NK-92 (cell line): ENCODE measurements around the gene PPP1R37.

Experiments used
- DNase-seq: peaks from one replicate; lab custom pipeline; 2025; ENCODE audit not compliant: unreplicated experiment; lab: John Stamatoyannopoulos, UW

Gene PPP1R37

GRCh38 chr19:45151821-45152503 lies 59.0 kb downstream of the PPP1R37 start:
- no peak for DNase-seq

GRCh38 chr19:45152504-45153338 lies 59.7 kb downstream of the PPP1R37 start:
- no peak for DNase-seq

- no peak for DNase-seq
Observed at GRCh38 chr19:45153339-45154063, 60.5 kb downstream of the PPP1R37 start.

- no peak for DNase-seq
Observed at GRCh38 chr19:45154064-45154827, 61.3 kb downstream of the PPP1R37 start.

GRCh38 chr19:45156011-45156630 lies 63.1 kb downstream of the PPP1R37 start:
- no peak for DNase-seq

GRCh38 chr19:45156751-45157150 lies 63.8 kb downstream of the PPP1R37 start:
- no peak for DNase-seq

GRCh38 chr19:45158503-45159209 lies 65.7 kb downstream of the PPP1R37 start:
- no peak for DNase-seq

- no peak for DNase-seq
Observed at GRCh38 chr19:45159210-45159970, 66.4 kb downstream of the PPP1R37 start.

- no peak for DNase-seq
Observed at GRCh38 chr19:45159971-45160324, 67.0 kb downstream of the PPP1R37 start.

- DNase-seq, result no peak
Observed at GRCh38 chr19:45160870-45161737, 68.1 kb downstream of the PPP1R37 start, which contains the start of gene NKPD1. Gene NKPD1 (minus strand): TSS chr19:45160982. CDS start chr19:45160150, 832 bp downstream.

GRCh38 chr19:45161738-45162607 lies 69.0 kb downstream of the PPP1R37 start:
- DNase-seq, result no peak

- no peak for DNase-seq
Observed at GRCh38 chr19:45162608-45163143, 69.7 kb downstream of the PPP1R37 start.

- DNase-seq, result no peak
Observed at GRCh38 chr19:45163156-45163555, 70.2 kb downstream of the PPP1R37 start.

GRCh38 chr19:45163751-45164460 lies 70.9 kb downstream of the PPP1R37 start:
- DNase-seq, result no peak

GRCh38 chr19:45164577-45165335 lies 71.8 kb downstream of the PPP1R37 start:
- DNase-seq, result no peak
